Measurements from ENCODE around the gene CERT1. TPM values are rescaled to one million over a fixed set of nuclear protein-coding genes. Genes with fewer than 3 reads are reported as not detected.

Gene CERT1
- total RNA-seq, 2 experiments from 2014 or later, result 13.3 to 33.6 TPM

GRCh38 chr5:75475364-75475763 is 36.1 kb downstream of the CERT1 start:
- Histone ChIP-seq H3K79me2 (ENCODE audit: insufficient read depth, low read depth, low read length) (peaks cover 24% of the 10 kb centered on the region), H3K36me3 (ENCODE audit: insufficient read depth, low read length) (no peaks in the 10 kb centered on the region; the same call in 1 of the 2 replicates), H3K4me1 (ENCODE audit: insufficient read depth, low read length, poor library complexity, severe bottlenecking) (no peaks in the 10 kb centered on the region), H3K4me3 (ENCODE audit: low read depth, low read length, poor library complexity, severe bottlenecking) (no peak overlapping the region), H3K9me3 (ENCODE audit: low read length) (peaks cover 5% of the 10 kb centered on the region; the same call in 1 of the 2 replicates), H3K9me2 (ENCODE audit: insufficient read depth, low read length) (no peaks in the 10 kb centered on the region), H2AFZ (ENCODE audit: low read length) (no peak overlapping the region), H3K4me2 (ENCODE audit: low read length) (no peak overlapping the region), H4K20me1 (ENCODE audit: insufficient read depth, low read length) (0 out of 2 replicates have a peak, but pooled peaks cover 10% of the 10 kb centered on the region), H3K27ac (ENCODE audit: low read depth, low read length, poor library complexity, severe bottlenecking) (no peak overlapping the region)
- CTCF ChIA-PET (ENCODE audit: unreplicated experiment), result no interaction called here
- intact Hi-C loops (cut with micrococcal nuclease; ENCODE audit: unreplicated experiment), result no loop called here
- POLR2A ChIA-PET, result no interaction called here
- no peak for TF ChIP-seq EZH2phosphoT487 (IDR thresholded peaks at IDR 0.05; ENCODE audit: borderline replicate concordance, low read depth, low read length)
- no peak for TF ChIP-seq CTCF (conservative IDR thresholded peaks at IDR 0.05; ENCODE audit: low read length)
- no TSS peak for BruUV-seq (replicated peaks)
- no peak for DNase-seq (ENCODE audit: low spot score)

GRCh38 chr5:75473463-75473862 is 38.0 kb downstream of the CERT1 start:
- Histone ChIP-seq H3K9me3 (ENCODE audit: low read length) (peaks cover 23% of the 10 kb centered on the region; the same call in 1 of the 2 replicates), H3K36me3 (ENCODE audit: insufficient read depth, low read length) (peaks cover 4% of the 10 kb centered on the region; the same call in 1 of the 2 replicates), H3K4me1 (ENCODE audit: insufficient read depth, low read length, poor library complexity, severe bottlenecking) (no peaks in the 10 kb centered on the region), H4K20me1 (ENCODE audit: insufficient read depth, low read length) (0 out of 2 replicates have a peak, but pooled peaks cover 5% of the 10 kb centered on the region), H3K9me2 (ENCODE audit: insufficient read depth, low read length) (no peaks in the 10 kb centered on the region), H3K4me2 (ENCODE audit: low read length) (no peak overlapping the region), H3K27ac (ENCODE audit: low read depth, low read length, poor library complexity, severe bottlenecking) (no peak overlapping the region), H3K4me3 (ENCODE audit: low read depth, low read length, poor library complexity, severe bottlenecking) (no peak overlapping the region), H3K79me2 (ENCODE audit: insufficient read depth, low read depth, low read length) (peaks cover 43% of the 10 kb centered on the region), H2AFZ (ENCODE audit: low read length) (no peak overlapping the region)
- TF ChIP-seq EZH2phosphoT487 (IDR thresholded peaks at IDR 0.05; ENCODE audit: borderline replicate concordance, low read depth, low read length), result no peak
- no peak for TF ChIP-seq CTCF (conservative IDR thresholded peaks at IDR 0.05; ENCODE audit: low read length)
- CTCF ChIA-PET (ENCODE audit: unreplicated experiment), result no interaction called here
- no TSS peak for BruUV-seq (replicated peaks)
- DNase-seq (ENCODE audit: low spot score), result no peak
- intact Hi-C loops (cut with micrococcal nuclease; ENCODE audit: unreplicated experiment), result no loop called here
- POLR2A ChIA-PET, result interaction anchor here (0.7 to 1.0 kb wide), 2 partner anchors 17 to 46 kb away, joined by 3 read pairs; no protein-coding TSS in a partner anchor

- TF ChIP-seq CTCF (conservative IDR thresholded peaks at IDR 0.05; ENCODE audit: low read length) (no peak), EZH2phosphoT487 (IDR thresholded peaks at IDR 0.05; ENCODE audit: borderline replicate concordance, low read depth, low read length) (no peak)
These were observed 38.5 kb downstream of the CERT1 start for GRCh38 chr5:75472973-75473372.

More at GRCh38 chr5:75472973-75473372, 38.5 kb downstream of the CERT1 start:
- Histone ChIP-seq H3K27ac (ENCODE audit: low read depth, low read length, poor library complexity, severe bottlenecking) (no peak overlapping the region), H3K9me2 (ENCODE audit: insufficient read depth, low read length) (no peaks in the 10 kb centered on the region), H3K4me2 (ENCODE audit: low read length) (no peak overlapping the region), H3K9me3 (ENCODE audit: low read length) (peaks cover 28% of the 10 kb centered on the region; the same call in 1 of the 2 replicates), H3K79me2 (ENCODE audit: insufficient read depth, low read depth, low read length) (peaks cover 47% of the 10 kb centered on the region), H2AFZ (ENCODE audit: low read length) (no peak overlapping the region), H3K4me1 (ENCODE audit: insufficient read depth, low read length, poor library complexity, severe bottlenecking) (no peaks in the 10 kb centered on the region), H4K20me1 (ENCODE audit: insufficient read depth, low read length) (0 out of 2 replicates have a peak, but pooled peaks cover 5% of the 10 kb centered on the region), H3K36me3 (ENCODE audit: insufficient read depth, low read length) (peaks cover 9% of the 10 kb centered on the region; the same call in 1 of the 2 replicates), H3K4me3 (ENCODE audit: low read depth, low read length, poor library complexity, severe bottlenecking) (no peak overlapping the region)
- CTCF ChIA-PET (ENCODE audit: unreplicated experiment), result no interaction called here
- no peak for DNase-seq (ENCODE audit: low spot score)
- BruUV-seq (replicated peaks), result no TSS peak
- POLR2A ChIA-PET, result interaction anchor here (0.8 to 1.2 kb wide), 3 partner anchors 11 to 79 kb away, joined by 3 read pairs; no protein-coding TSS in a partner anchor
- intact Hi-C loops (cut with micrococcal nuclease; ENCODE audit: unreplicated experiment), result no loop called here

All from OCI-LY7 (cell line).